Stimulated activated CD8-positive, alpha-beta memory T cell treated with anti-CD3 and anti-CD28 coated beads, Interleukin-7, amount 100 ng/mL, for 24 hours (primary cell): ENCODE results near the gene ZC3H18.

Experiments used
- DNase-seq: peaks from one replicate; pipeline ENCODE4 v3.0.0-alpha.2; 2020; ENCODE audit warnings: low read depth

ZC3H18 gene

GRCh38 chr16:88582912-88583575, 12.8 kb downstream of the ZC3H18 start:
- no peak for DNase-seq

GRCh38 chr16:88584676-88585075, 14.5 kb downstream of the ZC3H18 start:
- DNase-seq: no peak

GRCh38 chr16:88585269-88585668, 15.1 kb downstream of the ZC3H18 start:
- no peak for DNase-seq

- DNase-seq: no peak
Observed at GRCh38 chr16:88585927-88586581, 15.9 kb downstream of the ZC3H18 start.

GRCh38 chr16:88588148-88588547, 17.9 kb downstream of the ZC3H18 start:
- no peak for DNase-seq

GRCh38 chr16:88588754-88589153, 18.6 kb downstream of the ZC3H18 start:
- no peak for DNase-seq

- no peak for DNase-seq
Observed at GRCh38 chr16:88589441-88589840, 19.2 kb downstream of the ZC3H18 start.

- peak; percentile 10 for DNase-seq
Observed at GRCh38 chr16:88591577-88592021, 21.4 kb downstream of the ZC3H18 start.

- DNase-seq: no peak
Observed at GRCh38 chr16:88593061-88593460, 22.9 kb downstream of the ZC3H18 start.

GRCh38 chr16:88593489-88593888, 23.3 kb downstream of the ZC3H18 start:
- no peak for DNase-seq

GRCh38 chr16:88593910-88594309, 23.7 kb downstream of the ZC3H18 start:
- no peak for DNase-seq

- no peak for DNase-seq
Observed at GRCh38 chr16:88595101-88595500, 24.9 kb downstream of the ZC3H18 start.

GRCh38 chr16:88595921-88596320, 25.7 kb downstream of the ZC3H18 start:
- DNase-seq: no peak

GRCh38 chr16:88596483-88596882, 26.3 kb downstream of the ZC3H18 start:
- no peak for DNase-seq

GRCh38 chr16:88597856-88598491, 27.8 kb downstream of the ZC3H18 start:
- DNase-seq: no peak

- DNase-seq: no peak
Observed at GRCh38 chr16:88599092-88599733, 29.0 kb downstream of the ZC3H18 start.

GRCh38 chr16:88599825-88600538, 29.8 kb downstream of the ZC3H18 start:
- DNase-seq: no peak

- DNase-seq: no peak
Observed at GRCh38 chr16:88600539-88600896, 30.3 kb downstream of the ZC3H18 start.

- no peak for DNase-seq
Observed at GRCh38 chr16:88601313-88602036, 31.3 kb downstream of the ZC3H18 start.

GRCh38 chr16:88602091-88602490, 31.9 kb downstream of the ZC3H18 start:
- DNase-seq: no peak
